Measurements from ENCODE around the gene TSBP1.
"Not testable (repeated sequence)": the region's sequence is repeated elsewhere in the genome, so short reads cannot be mapped to it uniquely, and the experiment has no call there.

TSBP1 gene

GRCh38 chr6:32273801-32274577 is 97.7 kb downstream of the TSBP1 start:
- DNase-seq = not testable (repeated sequence)

DNA sequence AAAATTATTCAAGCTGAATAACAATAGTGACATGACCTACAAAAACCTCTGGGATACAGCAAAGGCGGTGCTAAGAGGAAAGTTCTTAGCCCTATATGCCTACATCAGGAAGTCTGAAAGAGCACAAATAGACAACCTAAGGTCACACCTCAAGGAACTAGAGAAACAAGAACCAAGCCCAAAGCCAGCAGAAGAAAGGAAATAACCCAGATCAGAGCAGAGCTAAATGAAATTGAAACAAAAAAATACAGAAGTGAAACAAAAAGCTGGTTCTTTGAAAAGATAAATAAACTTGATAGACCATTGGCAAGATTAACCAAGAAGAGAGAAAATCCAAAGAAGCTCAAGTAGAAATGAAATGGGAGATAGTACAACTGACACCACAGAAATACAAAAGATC is 100.3 kb downstream of the TSBP1 start:
- DNase-seq = no peak

- not testable (repeated sequence) for DNase-seq
These were observed 103.2 kb downstream of the TSBP1 start for GRCh38 chr6:32268459-32268858.

GRCh38 chr6:32267035-32267434 is 104.7 kb downstream of the TSBP1 start:
- DNase-seq = no peak

DNA sequence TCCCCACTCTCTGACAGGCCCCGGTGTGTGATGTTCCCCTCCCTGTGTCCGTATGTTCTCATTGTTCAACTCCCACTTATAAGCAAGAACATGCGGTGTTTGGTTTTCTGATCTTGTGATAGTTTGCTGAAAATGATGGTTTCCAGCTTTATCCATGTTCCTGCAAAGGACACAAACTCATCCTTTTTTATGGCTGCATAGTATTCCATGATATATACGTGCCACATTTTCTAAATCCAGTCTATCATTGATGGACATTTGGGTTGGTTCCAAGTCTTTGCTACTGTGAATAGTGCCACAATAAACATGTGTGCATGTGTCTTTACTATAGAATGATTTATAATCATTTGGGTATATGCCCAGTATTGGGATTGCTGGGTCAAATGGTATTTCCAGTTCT is 114.4 kb downstream of the TSBP1 start:
- not testable (repeated sequence) for DNase-seq

- DNase-seq = peak; percentile 13
These were observed 116.2 kb downstream of the TSBP1 start for GRCh38 chr6:32255199-32256153.

- DNase-seq = no peak
These were observed 116.9 kb downstream of the TSBP1 start for GRCh38 chr6:32254761-32255198.

- no peak for DNase-seq
These were observed 119.2 kb downstream of the TSBP1 start for GRCh38 chr6:32252331-32253009.

GRCh38 chr6:32249262-32249661 is 122.4 kb downstream of the TSBP1 start:
- DNase-seq = no peak

DNA sequence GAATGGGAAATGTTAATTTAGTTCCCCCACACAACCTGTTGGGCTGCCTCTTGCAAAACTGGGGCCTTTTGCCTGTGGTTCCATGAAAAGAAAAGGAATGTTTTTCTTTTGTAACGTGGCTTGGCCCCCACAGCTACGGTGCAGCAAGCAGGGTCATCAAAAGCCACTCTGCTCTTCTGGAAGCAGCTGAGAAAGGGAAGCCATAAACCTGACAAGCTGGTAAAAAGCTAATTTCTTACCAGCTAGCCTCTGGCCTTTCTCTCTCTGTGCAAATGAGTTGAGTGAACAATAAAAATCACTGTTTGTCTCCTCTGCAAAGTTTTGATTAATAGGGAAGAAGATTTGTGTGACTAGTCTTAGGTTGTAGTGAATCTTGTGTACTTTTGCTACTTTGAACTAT is 124.3 kb downstream of the TSBP1 start:
- DNase-seq = no peak

DNA sequence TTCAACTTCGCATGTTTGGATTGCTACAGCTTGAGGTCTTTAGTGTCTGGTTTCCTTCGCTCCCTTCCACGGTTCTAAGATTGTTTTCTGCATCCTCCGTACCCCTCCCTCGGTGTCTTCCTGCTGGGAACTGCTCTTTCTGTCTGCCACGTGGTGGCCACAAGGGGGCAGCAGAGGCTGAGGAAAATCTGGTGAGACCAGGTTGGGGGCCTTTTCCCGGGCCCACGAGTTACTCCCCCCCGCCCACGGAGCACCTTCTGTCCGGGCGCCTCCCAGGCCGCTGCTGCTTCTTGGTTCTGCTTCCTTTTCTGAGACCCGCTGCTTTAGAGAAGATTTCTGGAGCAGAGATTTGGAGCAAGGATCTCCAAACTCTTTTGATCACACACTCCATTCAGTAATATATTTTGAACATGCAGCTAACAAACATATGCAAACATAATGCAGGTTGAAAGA is 126.7 kb downstream of the TSBP1 start:
- DNase-seq = peak; percentile 71

GRCh38 chr6:32244270-32244669 is 127.4 kb downstream of the TSBP1 start:
- DNase-seq = no peak

Data from NCI-H69 (cell line).